GM18870 (cell line): ENCODE data around the gene YARS1.

Experiments
- ATAC-seq: cut with Tn5 transposase; IDR thresholded peaks from one replicate; pipeline ENCODE4 v1.9.1; 2021; ENCODE audit warnings: moderate library complexity; ENCODE audit not compliant: unreplicated experiment

The YARS1 gene

DNA sequence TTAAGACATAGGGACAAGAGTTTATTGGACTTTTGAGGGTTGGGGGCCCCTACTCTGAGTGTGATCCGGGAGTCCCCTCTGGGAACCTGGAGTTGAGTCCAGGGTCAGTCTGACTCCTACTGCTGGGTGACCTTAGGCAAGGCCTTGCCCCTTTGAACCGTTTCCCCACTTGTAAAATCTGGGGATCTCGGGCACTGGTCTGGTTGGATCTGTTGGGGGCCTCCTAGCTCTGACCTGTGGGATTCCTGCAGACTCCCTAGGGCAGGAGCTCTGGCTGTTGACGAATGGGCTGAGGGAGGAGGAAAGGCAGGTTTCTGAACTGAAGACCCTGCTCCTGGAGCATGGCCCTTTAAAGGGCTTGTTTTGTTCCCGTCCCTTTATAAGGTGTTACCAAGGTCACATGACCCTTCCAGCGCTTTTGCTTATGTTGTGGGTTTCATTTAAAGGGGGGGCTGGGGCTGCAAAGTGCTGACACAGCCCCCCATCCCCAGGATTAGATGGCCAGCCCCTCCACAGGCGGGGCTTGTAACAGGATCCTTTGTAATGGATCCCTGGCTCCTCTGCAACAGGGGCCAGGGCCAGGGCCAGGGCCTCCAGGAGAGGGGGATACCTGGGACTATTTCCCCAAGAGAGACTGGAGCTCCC is 50.7 kb downstream of the YARS1 start:
- ATAC-seq, result no peak

DNA sequence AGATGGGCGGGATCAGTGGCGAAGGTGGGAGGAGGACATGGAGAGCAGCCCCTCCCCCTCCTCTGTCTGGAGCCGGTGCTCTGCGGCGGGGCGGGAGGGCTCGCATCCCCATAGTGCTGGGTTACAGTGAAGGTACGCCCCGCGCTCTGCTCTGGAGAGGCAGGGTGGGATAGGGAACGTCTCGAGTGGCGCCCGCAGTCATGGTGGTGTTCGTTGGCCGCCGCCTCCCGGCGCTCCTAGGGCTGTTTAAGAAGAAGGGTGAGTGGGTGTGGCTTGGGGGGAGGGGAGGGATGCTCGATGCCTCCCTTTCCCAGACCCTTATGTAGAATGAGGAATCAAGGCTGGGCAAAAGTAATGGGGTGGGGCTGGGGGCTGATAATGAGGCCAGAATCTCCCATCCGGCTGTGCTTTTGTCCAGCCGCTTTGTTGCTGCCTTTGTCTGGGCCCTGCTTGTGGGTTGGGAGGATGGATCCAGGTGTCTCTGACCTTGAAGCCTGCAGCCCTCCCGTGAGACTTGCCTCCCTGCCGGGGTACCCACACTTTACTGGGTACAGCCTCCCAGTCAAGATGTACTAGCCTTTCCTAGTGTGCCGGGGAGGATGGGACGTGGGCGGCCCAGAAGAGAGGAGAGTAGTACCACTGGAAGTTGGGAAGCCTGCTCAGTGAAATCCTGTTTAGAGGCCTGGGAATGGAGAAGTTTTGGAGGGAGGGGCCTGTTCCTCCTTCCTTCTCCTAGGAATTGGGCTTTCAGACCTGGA is 51.4 kb downstream of the YARS1 start:
- ATAC-seq, result no peak

DNA sequence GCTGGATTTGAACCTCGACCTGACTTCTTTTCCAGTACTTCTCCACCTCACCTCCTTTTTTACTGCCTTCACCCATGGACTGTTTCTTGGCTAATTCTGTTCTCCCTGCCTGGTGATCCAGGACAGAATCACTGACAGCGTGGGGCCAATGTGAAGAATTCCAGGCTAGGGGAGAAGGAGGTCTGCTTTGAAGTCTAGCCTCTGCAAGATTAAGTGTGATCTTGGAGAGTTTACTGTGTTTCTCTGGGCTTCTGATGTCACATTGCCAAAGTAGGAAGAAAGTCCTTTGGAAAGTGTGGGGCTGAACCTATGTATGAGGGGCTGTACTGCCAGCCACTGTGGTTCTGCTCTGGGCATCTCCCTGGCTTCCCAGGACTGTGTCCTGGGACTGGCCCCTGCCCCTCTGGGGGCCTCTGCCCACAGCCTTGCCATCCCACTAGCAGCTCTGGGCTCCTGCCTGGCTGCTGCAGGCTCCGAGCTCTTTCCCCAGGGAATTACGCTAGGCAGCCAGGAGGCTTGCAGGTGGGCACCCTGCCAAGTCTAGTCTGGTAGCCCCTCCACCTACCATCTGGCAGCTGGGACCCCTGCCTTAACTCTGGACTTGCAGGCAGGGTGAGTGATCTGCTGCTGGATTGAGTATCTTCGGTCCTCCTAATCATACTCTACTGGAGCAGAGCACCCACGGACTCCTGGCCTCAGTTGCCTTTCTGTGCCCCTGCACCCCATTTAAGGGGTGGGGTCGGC is 52.2 kb downstream of the YARS1 start:
- ATAC-seq, result no peak

DNA sequence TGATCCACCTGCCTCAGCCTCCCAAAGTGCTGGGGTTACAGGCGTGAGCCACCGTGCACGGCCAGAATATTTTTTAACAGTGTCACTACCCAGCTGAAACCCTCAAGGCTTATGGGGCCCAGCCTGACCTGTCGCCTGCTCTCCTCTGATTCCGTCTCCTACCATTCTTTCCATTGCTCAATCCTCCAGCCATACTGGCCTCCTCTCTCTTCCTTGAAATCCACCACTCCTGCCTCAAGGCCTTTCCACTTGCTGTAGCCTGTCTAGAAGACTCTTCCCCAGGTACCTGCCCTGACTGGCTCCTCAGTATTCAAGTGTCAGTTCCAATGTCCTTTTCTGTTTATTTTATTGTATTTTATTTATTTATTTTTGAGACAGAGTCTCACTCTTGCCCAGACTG is 53.9 kb downstream of the YARS1 start:
- ATAC-seq, result no peak

- ATAC-seq, result no peak
Measured at GRCh38 chr1:32761936-32762335, 55.2 kb downstream of the YARS1 start.

DNA sequence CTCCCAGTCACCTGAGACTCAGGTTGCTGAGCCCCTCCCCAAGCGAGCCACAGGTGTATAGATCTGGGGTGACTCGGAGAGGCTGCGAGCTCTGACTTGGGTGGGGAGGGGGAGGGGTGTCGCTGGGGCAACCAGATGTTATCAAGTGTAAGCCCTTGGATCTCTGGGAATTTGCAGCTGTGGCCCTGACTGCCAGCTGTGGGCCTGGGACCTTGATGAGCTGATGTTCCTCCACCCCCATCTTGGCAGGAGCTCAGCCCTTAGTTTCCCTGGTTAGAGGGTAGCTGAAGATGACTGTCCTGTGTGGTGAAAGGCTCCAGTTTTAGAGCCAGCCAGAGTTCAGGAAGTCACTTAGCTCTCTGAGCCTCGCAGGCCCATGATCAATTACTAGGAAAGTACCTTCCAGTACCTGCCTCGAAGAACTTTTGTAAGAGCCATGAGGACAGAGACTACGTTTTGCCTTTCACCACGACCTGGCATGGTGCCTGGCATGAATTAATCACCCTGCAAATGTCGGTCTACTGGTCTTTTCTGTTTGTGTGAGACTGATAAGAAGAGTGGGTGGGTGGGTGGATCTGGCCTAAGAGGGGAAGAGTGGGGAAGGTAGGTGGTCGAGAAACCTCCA is 55.8 kb downstream of the YARS1 start:
- ATAC-seq, result no peak

DNA sequence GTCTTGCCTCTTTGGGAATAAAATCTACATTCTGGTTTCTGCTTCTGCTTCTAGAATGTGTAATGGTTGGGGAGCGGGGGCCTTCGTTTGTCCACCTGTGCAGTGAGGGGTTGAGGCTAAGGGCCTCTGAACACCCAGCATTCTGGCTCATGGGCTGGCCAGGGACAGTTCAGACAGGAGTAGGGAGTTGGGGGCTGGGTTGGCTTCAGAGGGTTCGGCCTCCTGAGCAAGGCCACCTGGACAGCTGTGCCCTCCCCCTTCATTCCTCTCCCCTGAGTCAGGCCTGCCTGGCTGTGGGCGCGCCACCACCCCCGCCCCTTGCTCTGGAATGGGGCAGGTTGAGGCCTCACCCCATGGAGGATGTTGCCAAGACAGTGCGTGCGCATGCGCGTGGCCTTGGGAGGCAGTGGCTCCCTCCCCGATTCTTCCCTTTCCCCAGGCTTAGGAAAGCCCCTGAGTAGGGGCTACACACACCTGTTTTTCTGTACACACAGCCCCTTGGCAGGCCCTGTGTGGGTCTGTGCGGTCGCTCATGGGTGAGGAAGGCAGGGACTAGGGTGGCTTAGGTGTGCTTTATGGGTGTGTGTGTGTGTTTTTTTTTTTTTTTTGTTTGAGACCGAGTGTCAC is 57.0 kb downstream of the YARS1 start:
- no peak for ATAC-seq

GRCh38 chr1:32759521-32759981 is 57.6 kb downstream of the YARS1 start:
- ATAC-seq, result no peak

- ATAC-seq, result no peak
Measured at GRCh38 chr1:32758795-32759430, 58.2 kb downstream of the YARS1 start.

DNA sequence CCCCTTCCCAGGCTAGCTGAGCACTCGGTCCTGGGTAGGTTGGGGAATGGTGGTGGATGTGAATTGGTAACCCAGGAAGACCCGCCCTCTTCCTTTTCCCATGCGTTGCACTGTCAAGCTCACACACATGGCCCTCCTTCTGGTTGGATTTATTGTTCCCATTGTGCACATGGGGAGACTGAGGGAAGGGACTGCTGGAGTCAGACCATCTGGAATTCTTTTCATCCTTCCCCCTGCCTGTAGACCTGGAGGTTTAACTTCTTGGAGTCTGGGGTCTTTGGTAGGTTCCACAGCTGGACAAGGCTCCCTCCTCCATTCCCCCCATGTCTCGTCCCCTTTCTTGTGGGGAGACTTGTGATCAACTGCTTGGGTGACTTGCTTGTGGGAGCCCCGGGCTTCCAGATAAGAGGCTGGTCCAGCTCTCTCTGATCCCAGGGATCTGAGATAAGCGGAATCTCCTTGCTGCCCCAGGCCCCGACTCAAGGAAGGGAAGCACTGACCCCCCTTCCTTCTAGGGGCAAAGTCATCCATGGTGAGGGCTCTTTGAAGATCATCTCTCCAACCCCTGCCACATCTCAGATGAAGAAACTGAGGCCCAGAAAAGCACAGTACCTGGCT is 58.9 kb downstream of the YARS1 start:
- no peak for ATAC-seq

- ATAC-seq, result no peak
Measured at GRCh38 chr1:32757213-32757895, 59.8 kb downstream of the YARS1 start.

DNA sequence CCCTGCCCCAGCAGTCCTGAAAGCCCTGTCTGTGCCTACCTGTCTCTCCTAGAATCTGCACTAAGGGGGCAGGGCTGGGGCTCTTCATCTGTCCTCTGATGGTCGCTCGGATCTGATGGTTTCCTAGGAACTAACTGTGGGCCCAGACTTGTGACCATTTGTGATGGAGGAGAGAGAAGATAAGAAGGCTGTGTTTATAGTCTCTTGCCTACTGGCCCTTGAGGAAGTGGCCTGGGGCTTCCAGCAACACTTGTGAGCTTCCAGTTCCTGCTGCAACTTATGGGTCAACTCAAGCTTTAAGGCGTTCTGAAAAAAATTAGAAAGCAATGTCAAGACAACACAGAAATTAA is 61.4 kb downstream of the YARS1 start:
- no peak for ATAC-seq

DNA sequence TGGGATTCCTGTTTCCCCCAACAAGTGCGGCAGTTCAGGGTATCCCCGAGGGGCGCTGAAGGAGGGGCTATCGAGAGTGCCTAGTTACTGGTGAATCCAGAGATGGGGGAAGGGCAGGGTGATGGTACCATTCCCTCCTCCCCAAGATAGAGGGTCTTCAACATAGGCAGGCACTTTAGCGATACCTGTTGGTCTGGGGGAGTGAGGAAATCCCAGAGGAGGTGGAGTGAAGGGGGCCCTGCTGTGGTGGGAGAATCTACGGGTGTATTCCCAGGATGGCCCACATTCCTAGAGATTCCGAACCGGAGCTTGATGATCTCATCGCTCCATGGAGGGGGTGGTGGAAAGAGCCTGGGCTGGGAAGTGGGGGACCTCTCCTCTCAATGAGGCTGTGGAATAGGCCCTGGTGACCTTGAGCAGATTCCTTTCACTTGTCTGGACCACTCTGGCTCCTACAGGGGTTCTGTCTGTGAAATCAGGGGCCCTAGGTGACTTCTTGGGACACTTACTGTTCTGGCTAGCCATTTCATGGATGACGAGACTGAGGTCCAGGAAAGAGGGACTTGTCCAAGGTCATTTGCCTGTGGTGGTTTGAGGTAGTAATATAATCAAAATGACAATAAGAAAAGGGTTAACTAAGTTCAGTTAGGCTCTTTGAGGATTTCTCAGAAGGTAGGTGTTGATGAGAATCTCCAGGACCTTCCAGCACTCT is 61.9 kb downstream of the YARS1 start:
- ATAC-seq, result no peak

DNA sequence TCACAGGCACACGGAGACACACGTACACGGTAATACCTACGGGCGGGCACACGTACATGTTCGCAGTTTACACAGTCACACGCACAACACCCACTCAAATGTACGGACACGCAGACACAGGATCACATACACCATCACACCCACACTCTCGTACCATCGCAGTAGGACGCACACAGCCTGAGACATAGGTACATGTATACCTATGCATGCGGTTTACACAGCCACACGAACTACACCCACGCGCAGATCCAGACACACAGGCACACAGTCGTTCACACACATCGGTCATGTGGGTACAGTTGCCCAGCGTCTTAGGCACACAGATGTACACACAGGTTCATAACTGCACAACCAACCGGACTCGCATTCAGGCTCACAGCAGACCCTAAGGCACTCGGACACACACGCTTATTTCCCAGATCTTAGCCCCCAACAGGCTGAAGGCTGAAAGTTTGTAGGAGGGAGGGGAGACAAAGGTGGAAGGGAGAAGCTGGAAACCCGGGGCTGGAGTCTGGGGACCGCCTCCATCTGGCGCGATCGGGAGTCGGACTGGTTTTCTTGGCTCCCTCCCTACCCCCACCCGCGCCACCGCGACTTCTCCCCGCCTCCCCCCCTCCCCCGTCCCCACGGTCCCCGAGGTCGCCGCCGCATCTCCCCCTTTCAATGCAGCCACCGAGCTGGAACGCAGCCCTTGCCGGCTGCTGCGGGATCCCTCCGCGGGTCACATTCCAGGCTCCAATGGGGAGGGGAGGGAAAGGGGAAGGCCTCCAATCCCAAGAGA is 62.7 kb downstream of the YARS1 start:
- no peak for ATAC-seq

DNA sequence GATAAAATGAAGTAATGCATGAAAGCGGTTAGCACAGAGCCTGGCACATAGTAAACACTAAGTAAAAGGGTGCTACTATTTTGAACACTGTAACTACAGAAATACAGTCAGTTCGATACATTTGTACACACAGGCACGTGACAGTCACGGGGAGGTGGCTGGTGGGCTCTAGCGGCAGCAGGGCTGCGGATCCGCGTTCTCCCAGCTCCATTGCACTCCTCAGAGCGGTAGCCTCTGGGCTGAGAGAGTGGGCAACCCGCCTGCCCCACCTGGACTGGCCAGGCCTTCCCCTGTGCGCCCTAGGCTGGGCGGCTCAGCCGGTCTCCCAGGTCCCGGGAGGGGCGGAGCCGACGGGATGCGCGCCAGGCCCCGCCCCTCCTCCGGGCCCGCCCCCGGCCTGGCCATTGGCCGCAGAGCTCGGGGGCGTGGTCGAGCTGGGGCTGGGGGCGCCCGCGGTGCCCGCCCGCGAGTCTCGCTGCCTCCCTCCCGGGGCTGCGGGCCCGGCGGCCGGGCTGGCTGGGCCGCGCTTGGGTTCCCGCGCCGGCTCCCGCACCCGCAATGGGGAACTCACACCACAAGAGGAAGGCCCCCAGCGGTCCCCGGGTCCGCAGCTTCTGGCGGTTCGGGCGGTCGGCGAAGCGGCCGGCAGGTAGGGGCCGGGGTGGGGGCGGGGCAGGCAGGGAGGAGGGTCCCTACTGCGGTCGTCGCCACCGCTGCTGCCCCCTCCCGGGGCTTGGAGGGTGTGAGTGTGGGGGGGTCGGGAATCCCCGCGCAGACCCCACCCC is 63.4 kb downstream of the YARS1 start:
- ATAC-seq, result no peak

GRCh38 chr1:32749771-32750170 is 67.4 kb downstream of the YARS1 start:
- ATAC-seq, result no peak

DNA sequence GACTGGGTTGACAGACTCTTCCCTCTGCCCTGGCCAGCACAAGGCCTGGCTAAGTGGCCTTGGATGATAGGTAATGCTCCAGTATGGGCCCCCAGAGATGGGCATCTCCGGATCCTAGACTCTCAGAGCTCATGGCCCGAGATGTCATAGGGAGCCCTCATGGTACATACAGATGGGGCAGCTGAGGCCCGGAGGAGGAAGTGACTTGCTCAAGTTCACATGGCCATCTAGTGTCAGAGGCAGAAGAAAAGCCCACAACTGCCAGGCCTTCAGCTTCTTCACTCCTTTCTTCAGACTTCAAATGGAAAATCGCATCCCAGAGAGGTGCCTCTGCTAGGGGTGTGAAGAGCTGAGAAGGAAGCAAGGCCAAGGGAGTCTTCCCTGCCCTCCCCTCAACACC is 67.8 kb downstream of the YARS1 start:
- no peak for ATAC-seq
